Common myeloid progenitor, CD34-positive (primary cell): ENCODE results near the gene CYP2J2.
A peak's percentile ranks its signal among the peaks of the same experiment; 100 is the strongest.

Experiments used
- CTCF ChIA-PET: fragments of 350-600 bp; sonication (Branson Sonifier 250); formaldehyde crosslinking; loops from one replicate; lab custom pipeline; 2021; ENCODE audit warnings: antibody characterized with exemption; lab: Charles Lee
- POLR2A ChIA-PET: fragments of 350-600 bp; sonication (Branson Sonifier 250); formaldehyde crosslinking; loops from one replicate; lab custom pipeline; 2021; ENCODE audit warnings: antibody characterized with exemption; lab: Charles Lee
- DNase-seq, 3 donors: peaks; one replicate each; pipeline versions ENCODE4 v3.0.0 to v3.0.0-alpha.2; 2013
- H3K27ac ChIP-seq, 2 experiments: 1 replicate in 1 of 2; 2 replicates in 1 of 2; pipeline ENCODE4 v1.7.0; 2013; ENCODE audit warnings: inconsistent platforms in 2 of 2, low read length in 2 of 2, mild to moderate bottlenecking in 2 of 2, low read depth in 1 of 2, moderate library complexity in 1 of 2; ENCODE audit not compliant: severe bottlenecking in 2 of 2, insufficient read depth in 1 of 2, poor library complexity in 1 of 2
- H3K27me3 ChIP-seq, 5 experiments: replicated peaks in 2 of 5; 1 replicate in 3 of 5; 2 replicates in 2 of 5; pipeline versions ENCODE4 v1.6.1 to v1.7.0; 2013; ENCODE audit warnings: low read length in 4 of 5, mild to moderate bottlenecking in 2 of 5, moderate library complexity in 2 of 5, inconsistent platforms in 1 of 5; ENCODE audit not compliant: insufficient read depth in 5 of 5, control insufficient read depth in 4 of 5
- H3K36me3 ChIP-seq, 4 experiments: 1 replicate in 2 of 4; 2 replicates in 2 of 4; pipeline versions ENCODE4 v1.6.1 to v1.7.0; 2013; ENCODE audit warnings: low read length in 3 of 4, control low read depth in 1 of 4, mild to moderate bottlenecking in 1 of 4; ENCODE audit not compliant: control insufficient read depth in 4 of 4, insufficient read depth in 4 of 4
- H3K4me1 ChIP-seq, 4 experiments: 1 replicate in 3 of 4; 2 replicates in 1 of 4; pipeline versions ENCODE4 v1.6.1 to v1.7.1; 2013; ENCODE audit warnings: low read length in 3 of 4, mild to moderate bottlenecking in 3 of 4, control low read depth in 1 of 4, inconsistent platforms in 1 of 4, moderate library complexity in 1 of 4; ENCODE audit not compliant: control insufficient read depth in 4 of 4, insufficient read depth in 4 of 4; ENCODE audit errors: control extremely low read depth in 1 of 4
- H3K4me3 ChIP-seq, 7 experiments: 1 replicate in 4 of 7; 2 replicates in 3 of 7; pipeline versions ENCODE4 v1.5.1 to v1.7.0; 2013; ENCODE audit warnings: mild to moderate bottlenecking in 7 of 7, low read length in 6 of 7, moderate library complexity in 6 of 7, inconsistent platforms in 2 of 7, low read depth in 2 of 7, control low read depth in 1 of 7; ENCODE audit not compliant: insufficient read depth in 4 of 7, control insufficient read depth in 1 of 7; ENCODE audit errors: extremely low read depth in 1 of 7
- H3K9me3 ChIP-seq, 5 experiments: 1 replicate in 4 of 5; 2 replicates in 1 of 5; pipeline versions ENCODE4 v1.6.1 to v1.7.1; 2013; ENCODE audit warnings: low read length in 4 of 5, mild to moderate bottlenecking in 2 of 5, inconsistent platforms in 1 of 5, low read depth in 1 of 5, moderate library complexity in 1 of 5; ENCODE audit not compliant: control insufficient read depth in 4 of 5, insufficient read depth in 2 of 5; ENCODE audit errors: control extremely low read depth in 1 of 5
- WGBS: methylation state at CpG from one replicate; pipeline ENCODE4 v1.1.5; 2013; ENCODE audit not compliant: insufficient coverage; 5-methylcytosine and 5-hydroxymethylcytosine counted together

Gene CYP2J2

GRCh38 chr1:59906931-59907330 lies 19.6 kb downstream of the CYP2J2 start:
- H3K9me3 ChIP-seq = no peaks in the 10 kb centered on the region
- CTCF ChIA-PET = no interaction called here
- WGBS = 100% methylated on average over 2 of the region's 2 CpGs
- POLR2A ChIA-PET = no interaction called here
- no peak for DNase-seq
- no peaks in the 10 kb centered on the region for H3K36me3 ChIP-seq
- no peak overlapping the region for H3K27ac ChIP-seq
- no peaks in the 10 kb centered on the region for H3K4me1 ChIP-seq
- H3K4me3 ChIP-seq = no peak overlapping the region
- no peaks in the 10 kb centered on the region for H3K27me3 ChIP-seq

GRCh38 chr1:59903141-59903754 lies 23.3 kb downstream of the CYP2J2 start:
- 66% methylated on average over 7 of the region's 9 CpGs for WGBS

DNA sequence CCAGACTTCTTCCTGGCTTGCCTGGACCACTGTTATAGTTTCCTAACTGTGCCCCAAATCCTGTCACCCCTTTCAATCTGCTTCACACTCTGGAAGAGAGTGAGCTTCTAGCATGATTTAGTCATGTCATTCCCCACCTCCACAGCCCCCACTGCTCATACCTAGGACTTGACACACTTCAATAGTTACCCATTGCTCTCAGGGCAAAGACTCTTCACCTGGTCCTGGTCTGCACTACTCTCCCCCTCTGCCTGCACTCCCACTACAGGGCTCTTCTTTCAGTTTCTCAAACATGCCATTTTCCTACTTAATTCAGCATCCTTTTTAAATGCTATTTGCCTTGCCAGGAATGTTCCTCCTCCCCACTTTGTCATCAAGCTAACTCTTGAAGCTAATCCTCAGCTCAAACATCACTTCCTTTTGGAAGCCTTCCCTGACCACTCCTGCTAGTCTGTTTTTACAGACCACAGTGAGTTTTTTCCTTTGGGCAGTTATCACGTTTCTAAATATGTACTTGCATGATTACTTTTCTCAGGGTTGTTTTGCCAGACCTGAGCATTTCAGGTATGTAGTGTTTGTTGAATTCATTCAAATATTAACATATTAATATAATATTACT lies 24.7 kb downstream of the CYP2J2 start:
- no peak for DNase-seq
- Histone ChIP-seq H3K4me3 (no peak overlapping the region), H3K27me3 (no peaks in the 10 kb centered on the region), H3K27ac (no peak overlapping the region), H3K36me3 (no peaks in the 10 kb centered on the region), H3K4me1 (no peaks in the 10 kb centered on the region), H3K9me3 (no peaks in the 10 kb centered on the region)
- ChIA-PET CTCF (interaction anchor here (0.9 to 4.1 kb wide), 8 partner anchors 8 to 49 kb away, joined by 3 to 20 read pairs (median 6); no protein-coding TSS in a partner anchor), POLR2A (no interaction called here)
- no CpG with 5 or more reads among the region's 1 CpG for WGBS

More at GRCh38 chr1:59903141-59903754, 23.3 kb downstream of the CYP2J2 start:
- no peaks in the 10 kb centered on the region for H3K27me3 ChIP-seq
- CTCF ChIA-PET = interaction anchor here (0.7 to 4.1 kb wide), 7 partner anchors 10 to 47 kb away, joined by 3 to 20 read pairs (median 6); no protein-coding TSS in a partner anchor
- H3K9me3 ChIP-seq = no peaks in the 10 kb centered on the region
- no peak overlapping the region for H3K27ac ChIP-seq
- H3K36me3 ChIP-seq = no peaks in the 10 kb centered on the region
- peak; percentile 37 to 57 (median 53) for DNase-seq
- no peaks in the 10 kb centered on the region for H3K4me1 ChIP-seq
- no peak overlapping the region for H3K4me3 ChIP-seq
- POLR2A ChIA-PET = no interaction called here

GRCh38 chr1:59900640-59901039 lies 25.9 kb downstream of the CYP2J2 start:
- Histone ChIP-seq H3K27ac (no peak overlapping the region), H3K4me1 (no peaks in the 10 kb centered on the region), H3K4me3 (no peak overlapping the region), H3K9me3 (no peaks in the 10 kb centered on the region), H3K36me3 (no peaks in the 10 kb centered on the region), H3K27me3 (no peaks in the 10 kb centered on the region)
- 100% methylated on average over 2 of the region's 2 CpGs for WGBS
- ChIA-PET CTCF (interaction anchor here (0.9 to 4.1 kb wide), 4 partner anchors 20 to 50 kb away, joined by 3 to 20 read pairs (median 4); no protein-coding TSS in a partner anchor), POLR2A (no interaction called here)
- DNase-seq = no peak

GRCh38 chr1:59898927-59899326 lies 27.6 kb downstream of the CYP2J2 start:
- POLR2A ChIA-PET = no interaction called here
- Histone ChIP-seq H3K9me3 (no peaks in the 10 kb centered on the region), H3K4me1 (no peaks in the 10 kb centered on the region), H3K4me3 (no peak overlapping the region), H3K27ac (no peak overlapping the region), H3K36me3 (no peaks in the 10 kb centered on the region), H3K27me3 (no peaks in the 10 kb centered on the region)
- no peak for DNase-seq
- CTCF ChIA-PET = no interaction called here
- 100% methylated on average over 1 of the region's 3 CpGs for WGBS

GRCh38 chr1:59897165-59897564 lies 29.4 kb downstream of the CYP2J2 start:
- H3K4me1 ChIP-seq = no peaks in the 10 kb centered on the region
- H3K27ac ChIP-seq = no peak overlapping the region
- no peaks in the 10 kb centered on the region for H3K36me3 ChIP-seq
- WGBS = 100% methylated on average over 2 of the region's 2 CpGs
- H3K4me3 ChIP-seq = no peak overlapping the region
- H3K9me3 ChIP-seq = no peaks in the 10 kb centered on the region
- H3K27me3 ChIP-seq = no peaks in the 10 kb centered on the region
- no peak for DNase-seq
- POLR2A ChIA-PET = no interaction called here
- CTCF ChIA-PET = no interaction called here
